Karpas-422 (cell line): ENCODE measurements around the gene VIPAS39. TPM values are rescaled to one million over a fixed set of nuclear protein-coding genes. Genes with fewer than 3 reads are reported as not detected.

ENCODE experiments used
- DNase-seq: peaks from one replicate; pipeline ENCODE4 v3.0.0-alpha.2; 2015
- H2AFZ ChIP-seq: fragments of 200-600 bp; sonication (generic); 2 replicates; pipeline ENCODE4 v1.6.1; 2014; ENCODE audit warnings: antibody characterized with exemption, low read length, mixed read lengths
- H3K27ac ChIP-seq: fragments of 200-600 bp; sonication (generic); 2 replicates; pipeline ENCODE4 v1.5.1; 2014; ENCODE audit warnings: mild to moderate bottlenecking, low read length, moderate library complexity
- H3K27me3 ChIP-seq: fragments of 200-600 bp; sonication (generic); 2 replicates; pipeline ENCODE4 v1.6.1; 2014; ENCODE audit warnings: low read length, mixed read lengths
- H3K36me3 ChIP-seq: fragments of 200-600 bp; sonication (generic); 2 replicates; pipeline ENCODE4 v1.6.1; 2014; ENCODE audit warnings: low read length, mixed read lengths; ENCODE audit not compliant: insufficient read depth
- H3K4me1 ChIP-seq: fragments of 200-600 bp; sonication (generic); 2 replicates; pipeline ENCODE4 v1.6.1; 2014; ENCODE audit warnings: mild to moderate bottlenecking, low read length, mixed read lengths
- H3K4me2 ChIP-seq: fragments of 200-600 bp; sonication (generic); 2 replicates; pipeline ENCODE4 v1.6.1; 2014; ENCODE audit warnings: low read length, low read depth, mild to moderate bottlenecking; ENCODE audit not compliant: poor library complexity, severe bottlenecking
- H3K4me3 ChIP-seq: fragments of 200-600 bp; sonication (generic); 2 replicates; pipeline ENCODE4 v1.5.1; 2014; ENCODE audit warnings: mild to moderate bottlenecking, antibody characterized with exemption, low read length, mixed read lengths
- H3K79me2 ChIP-seq: fragments of 200-600 bp; sonication (generic); 2 replicates; pipeline ENCODE4 v1.6.1; 2014; ENCODE audit warnings: mild to moderate bottlenecking, low read length, mixed read lengths
- H3K9ac ChIP-seq: fragments of 200-600 bp; sonication (generic); 2 replicates; pipeline ENCODE4 v1.6.0; 2014; ENCODE audit warnings: low read length
- H3K9me2 ChIP-seq: fragments of 200-600 bp; sonication (generic), shearing (Covaris generic); replicated peaks from 2 replicates; pipeline ENCODE4 v1.6.0; 2014; ENCODE audit warnings: mild to moderate bottlenecking, low read length, moderate library complexity; ENCODE audit not compliant: insufficient read depth
- H3K9me3 ChIP-seq: fragments of 300-700, 200-600 bp; sonication (generic); 2 replicates; pipeline ENCODE4 v1.6.1; 2014; ENCODE audit warnings: low read length, mixed read lengths
- H4K20me1 ChIP-seq: fragments of 200-600 bp; sonication (generic); 2 replicates; pipeline ENCODE4 v1.6.1; 2014; ENCODE audit warnings: mild to moderate bottlenecking, antibody characterized with exemption, low read length, low read depth; ENCODE audit not compliant: insufficient read depth
- small RNA-seq: library from RNA; depleted of rRNA; stranded (forward); fragments of <200 nt; gene quantifications from one replicate; pipeline ENCODE3, GENCODE V24; 2014
- total RNA-seq: library from RNA; depleted of rRNA; stranded (reverse); fragments of >200 nt; shearing (Covaris generic); gene quantifications from 2 replicates; pipeline ENCODE4 v1.2.3, GENCODE V29; 2014; ENCODE audit warnings: low replicate concordance; rRNA removed

Gene VIPAS39
- total RNA-seq, 1 experiment from 2014 or later, result 39.0 TPM

GRCh38 chr14:77376771-77377501 lies 80.5 kb downstream of the VIPAS39 start, which contains the start of the genes SAMD15 and TMED8:
SAMD15 (plus strand) TSS chr14:77377379; CDS start chr14:77377419, 40 bp downstream.
TMED8 (minus strand) TSS chr14:77377094; CDS start chr14:77377053, 41 bp downstream.
- Histone ChIP-seq H3K79me2 (peaks cover 39% of the 10 kb centered on the region), H3K27ac (peak within 1 kb of the TSS; percentile 92), H3K4me3 (peak within 1 kb of the TSS; percentile 90), H4K20me1 (no peaks in the 10 kb centered on the region), H3K9ac (peak within 1 kb of the TSS; percentile 88), H3K4me2 (peak within 1 kb of the TSS; percentile 89), H3K4me1 (peaks cover 46% of the 10 kb centered on the region), H3K27me3 (no peaks in the 10 kb centered on the region), H3K36me3 (peaks cover 10% of the 10 kb centered on the region; the same call in 1 of the 2 replicates), H2AFZ (peak within 1 kb of the TSS; percentile 92), H3K9me3 (no peaks in the 10 kb centered on the region), H3K9me2 (no peaks in the 10 kb centered on the region)
- DNase-seq, result peak; percentile 96

Small RNA genes lying within 50 kb of the gene (small RNA-seq; reads per million reads assigned to genes)
- gene RF00404, result not detected

Other genes starting within 250 kb of the VIPAS39 start
- not detected in 2 replicates for gene NGB, start 186.4 kb downstream of the VIPAS39 start, total RNA-seq
- 24.0 and 30.4 TPM in 2 replicates for gene POMT2, start 136.7 kb downstream of the VIPAS39 start, total RNA-seq
- 44.8 and 55.3 TPM in 2 replicates for gene GSTZ1, start 136.6 kb downstream of the VIPAS39 start, total RNA-seq
- gene TMED8, start 80.5 kb downstream of the VIPAS39 start, total RNA-seq, result 41.3 and 73.8 TPM in 2 replicates
- 2.2 and 3.3 TPM in 2 replicates for gene SAMD15, start 80.2 kb downstream of the VIPAS39 start, total RNA-seq
- 0.60 and 0.97 TPM in 2 replicates for gene NOXRED1, start 34.1 kb downstream of the VIPAS39 start, total RNA-seq
- gene AHSA1, start 492 bp upstream of the VIPAS39 start, total RNA-seq, result 200 and 369 TPM in 2 replicates
- 0.11 and 0.89 TPM in 2 replicates for gene ISM2, start 41.2 kb upstream of the VIPAS39 start, total RNA-seq
- gene SPTLC2, start 159.0 kb upstream of the VIPAS39 start, total RNA-seq, result 70.9 and 97.0 TPM in 2 replicates